Measurements from ENCODE around the gene ZDHHC14.

ZDHHC14 gene

GRCh38 chr6:157672726-157673412, 291.9 kb downstream of the ZDHHC14 start:
- peaks cover 3% of the 10 kb centered on the region for H3K27me3 Mint-ChIP-seq
- no peaks in the 10 kb centered on the region for H3K36me3 Mint-ChIP-seq (ENCODE audit: low read depth)
- peaks cover 24% of the 10 kb centered on the region for H3K4me1 Mint-ChIP-seq (ENCODE audit: low read depth)
- no peak overlapping the region for H3K27ac Mint-ChIP-seq
- H3K4me3 Mint-ChIP-seq: no peak overlapping the region
- H3K9me3 Mint-ChIP-seq: no peaks in the 10 kb centered on the region

GRCh38 chr6:157673596-157673995, 292.6 kb downstream of the ZDHHC14 start:
- no peaks in the 10 kb centered on the region for H3K36me3 Mint-ChIP-seq (ENCODE audit: low read depth)
- H3K4me1 Mint-ChIP-seq (ENCODE audit: low read depth): peaks cover 20% of the 10 kb centered on the region
- no peak overlapping the region for H3K4me3 Mint-ChIP-seq
- H3K27ac Mint-ChIP-seq: no peak overlapping the region
- no peaks in the 10 kb centered on the region for H3K9me3 Mint-ChIP-seq
- H3K27me3 Mint-ChIP-seq: peaks cover 3% of the 10 kb centered on the region

GRCh38 chr6:157674061-157674460, 293.1 kb downstream of the ZDHHC14 start:
- no peak overlapping the region for H3K27ac Mint-ChIP-seq
- no peak overlapping the region for H3K4me3 Mint-ChIP-seq
- no peaks in the 10 kb centered on the region for H3K9me3 Mint-ChIP-seq
- no peaks in the 10 kb centered on the region for H3K27me3 Mint-ChIP-seq
- H3K36me3 Mint-ChIP-seq (ENCODE audit: low read depth): no peaks in the 10 kb centered on the region
- peaks cover 18% of the 10 kb centered on the region for H3K4me1 Mint-ChIP-seq (ENCODE audit: low read depth)

- H3K4me3 Mint-ChIP-seq: no peak overlapping the region
- peaks cover 4% of the 10 kb centered on the region for H3K4me1 Mint-ChIP-seq (ENCODE audit: low read depth)
- no peaks in the 10 kb centered on the region for H3K9me3 Mint-ChIP-seq
- H3K27me3 Mint-ChIP-seq: no peaks in the 10 kb centered on the region
- H3K36me3 Mint-ChIP-seq (ENCODE audit: low read depth): no peaks in the 10 kb centered on the region
- no peak overlapping the region for H3K27ac Mint-ChIP-seq
Observed at GRCh38 chr6:157675831-157676230, 294.8 kb downstream of the ZDHHC14 start.

- no peaks in the 10 kb centered on the region for H3K36me3 Mint-ChIP-seq (ENCODE audit: low read depth)
- H3K4me3 Mint-ChIP-seq: no peak overlapping the region
- H3K27ac Mint-ChIP-seq: no peak overlapping the region
- H3K27me3 Mint-ChIP-seq: no peaks in the 10 kb centered on the region
- H3K4me1 Mint-ChIP-seq (ENCODE audit: low read depth): peaks cover under 1% of the 10 kb centered on the region
- no peaks in the 10 kb centered on the region for H3K9me3 Mint-ChIP-seq
Observed at GRCh38 chr6:157676241-157676640, 295.3 kb downstream of the ZDHHC14 start.

- Mint-ChIP-seq H3K4me1 (ENCODE audit: low read depth) (no peaks in the 10 kb centered on the region), H3K9me3 (no peaks in the 10 kb centered on the region), H3K4me3 (no peak overlapping the region), H3K27me3 (no peaks in the 10 kb centered on the region), H3K36me3 (ENCODE audit: low read depth) (no peaks in the 10 kb centered on the region), H3K27ac (no peak overlapping the region)
Observed at GRCh38 chr6:157677235-157677634, 296.2 kb downstream of the ZDHHC14 start.

- no peaks in the 10 kb centered on the region for H3K27me3 Mint-ChIP-seq
- no peaks in the 10 kb centered on the region for H3K36me3 Mint-ChIP-seq (ENCODE audit: low read depth)
- H3K27ac Mint-ChIP-seq: no peak overlapping the region
- no peaks in the 10 kb centered on the region for H3K4me1 Mint-ChIP-seq (ENCODE audit: low read depth)
- H3K4me3 Mint-ChIP-seq: no peak overlapping the region
- H3K9me3 Mint-ChIP-seq: no peaks in the 10 kb centered on the region
Observed at GRCh38 chr6:157679605-157680580, 298.9 kb downstream of the ZDHHC14 start.

GRCh38 chr6:157681041-157681650, 300.2 kb downstream of the ZDHHC14 start:
- Mint-ChIP-seq H3K36me3 (ENCODE audit: low read depth) (no peaks in the 10 kb centered on the region), H3K4me3 (no peak overlapping the region), H3K9me3 (no peaks in the 10 kb centered on the region), H3K4me1 (ENCODE audit: low read depth) (no peaks in the 10 kb centered on the region), H3K27me3 (no peaks in the 10 kb centered on the region), H3K27ac (no peak overlapping the region)

GRCh38 chr6:157682856-157683481, 302.0 kb downstream of the ZDHHC14 start:
- Mint-ChIP-seq H3K27ac (no peak overlapping the region), H3K4me3 (no peak overlapping the region), H3K9me3 (no peaks in the 10 kb centered on the region), H3K4me1 (ENCODE audit: low read depth) (no peaks in the 10 kb centered on the region), H3K27me3 (no peaks in the 10 kb centered on the region), H3K36me3 (ENCODE audit: low read depth) (no peaks in the 10 kb centered on the region)

GRCh38 chr6:157683707-157684106, 302.7 kb downstream of the ZDHHC14 start:
- no peaks in the 10 kb centered on the region for H3K27me3 Mint-ChIP-seq
- no peaks in the 10 kb centered on the region for H3K36me3 Mint-ChIP-seq (ENCODE audit: low read depth)
- H3K27ac Mint-ChIP-seq: no peak overlapping the region
- H3K4me3 Mint-ChIP-seq: no peak overlapping the region
- H3K9me3 Mint-ChIP-seq: no peaks in the 10 kb centered on the region
- H3K4me1 Mint-ChIP-seq (ENCODE audit: low read depth): no peaks in the 10 kb centered on the region

- Mint-ChIP-seq H3K4me3 (no peak overlapping the region), H3K9me3 (no peaks in the 10 kb centered on the region), H3K4me1 (ENCODE audit: low read depth) (no peaks in the 10 kb centered on the region), H3K27me3 (no peaks in the 10 kb centered on the region), H3K27ac (no peak overlapping the region), H3K36me3 (ENCODE audit: low read depth) (no peaks in the 10 kb centered on the region)
Observed at GRCh38 chr6:157684620-157685299, 303.8 kb downstream of the ZDHHC14 start.

GRCh38 chr6:157685596-157686280, 304.7 kb downstream of the ZDHHC14 start:
- Mint-ChIP-seq H3K4me3 (no peak overlapping the region), H3K27ac (no peak overlapping the region), H3K27me3 (no peaks in the 10 kb centered on the region), H3K36me3 (ENCODE audit: low read depth) (no peaks in the 10 kb centered on the region), H3K4me1 (ENCODE audit: low read depth) (no peaks in the 10 kb centered on the region), H3K9me3 (no peaks in the 10 kb centered on the region)

GRCh38 chr6:157688275-157688959, 307.4 kb downstream of the ZDHHC14 start:
- no peaks in the 10 kb centered on the region for H3K36me3 Mint-ChIP-seq (ENCODE audit: low read depth)
- H3K27ac Mint-ChIP-seq: no peak overlapping the region
- no peaks in the 10 kb centered on the region for H3K4me1 Mint-ChIP-seq (ENCODE audit: low read depth)
- H3K27me3 Mint-ChIP-seq: peaks cover 8% of the 10 kb centered on the region
- H3K4me3 Mint-ChIP-seq: no peak overlapping the region
- no peaks in the 10 kb centered on the region for H3K9me3 Mint-ChIP-seq

Data from stimulated activated naive CD8-positive, alpha-beta T cell treated with anti-CD3 and anti-CD28 coated beads, Interleukin-15, Interleukin-2, amounts not matched to agents 100 ng/mL and 50 ng/mL, for 24 hours (primary cell).